ENCODE results near the gene JAG1. TPM values are rescaled to one million over a fixed set of nuclear protein-coding genes. Genes with fewer than 3 reads are reported as not detected.

The JAG1 gene
- total RNA-seq, 2 donors from 2014 or later, result 41.2 to 55.7 TPM

GRCh38 chr20:10662661-10663458 lies 10.9 kb downstream of the JAG1 start:
- intact Hi-C loops (cut with DNase I), result loop anchor here (10.0 kb wide), 1 partner anchor 612 kb away; no protein-coding TSS in a partner anchor
- TF ChIP-seq POLR2A (IDR thresholded peaks at IDR 0.05), result no peak
- TF ChIP-seq, protein P1, sequence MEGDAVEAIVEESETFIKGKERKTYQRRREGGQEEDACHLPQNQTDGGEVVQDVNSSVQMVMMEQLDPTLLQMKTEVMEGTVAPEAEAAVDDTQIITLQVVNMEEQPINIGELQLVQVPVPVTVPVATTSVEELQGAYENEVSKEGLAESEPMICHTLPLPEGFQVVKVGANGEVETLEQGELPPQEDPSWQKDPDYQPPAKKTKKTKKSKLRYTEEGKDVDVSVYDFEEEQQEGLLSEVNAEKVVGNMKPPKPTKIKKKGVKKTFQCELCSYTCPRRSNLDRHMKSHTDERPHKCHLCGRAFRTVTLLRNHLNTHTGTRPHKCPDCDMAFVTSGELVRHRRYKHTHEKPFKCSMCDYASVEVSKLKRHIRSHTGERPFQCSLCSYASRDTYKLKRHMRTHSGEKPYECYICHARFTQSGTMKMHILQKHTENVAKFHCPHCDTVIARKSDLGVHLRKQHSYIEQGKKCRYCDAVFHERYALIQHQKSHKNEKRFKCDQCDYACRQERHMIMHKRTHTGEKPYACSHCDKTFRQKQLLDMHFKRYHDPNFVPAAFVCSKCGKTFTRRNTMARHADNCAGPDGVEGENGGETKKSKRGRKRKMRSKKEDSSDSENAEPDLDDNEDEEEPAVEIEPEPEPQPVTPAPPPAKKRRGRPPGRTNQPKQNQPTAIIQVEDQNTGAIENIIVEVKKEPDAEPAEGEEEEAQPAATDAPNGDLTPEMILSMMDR (IDR thresholded peaks at IDR 0.05), result no peak
- 78 to 85% methylated on average over 10 of the region's 10 CpGs for WGBS, 2 donors
- no peak for ATAC-seq
- Histone ChIP-seq H3K27ac (peak overlapping the region in 3 of 4 donors; percentile 36 to 73 (median 73)), H3K27me3 (no peaks in the 10 kb centered on the region), H3K9me3 (no peaks in the 10 kb centered on the region), H3K36me3 (replicated peaks in 1 of 2; ENCODE audit: insufficient read depth in 1 of 2, low read depth in 2 of 2) (no peaks in the 10 kb centered on the region), H3K4me3 (no peak overlapping the region), H3K4me1 (peaks cover 95% of the 10 kb centered on the region)
- no peak for DNase-seq

GRCh38 chr20:10662151-10662550 lies 11.6 kb downstream of the JAG1 start:
- no peak for ATAC-seq
- H3K4me3 ChIP-seq, result no peak overlapping the region
- H3K27ac ChIP-seq, result peak overlapping the region in 3 of 4 donors; percentile 9 to 36 (median 31)
- no peak for TF ChIP-seq POLR2A (IDR thresholded peaks at IDR 0.05)
- TF ChIP-seq, protein P1 (IDR thresholded peaks at IDR 0.05), result no peak
- no peak for DNase-seq
- no peaks in the 10 kb centered on the region for H3K9me3 ChIP-seq
- no peaks in the 10 kb centered on the region for H3K36me3 ChIP-seq (replicated peaks in 1 of 2; ENCODE audit: insufficient read depth in 1 of 2, low read depth in 2 of 2)
- WGBS, 2 donors, result 70 to 78% methylated on average over 5 of the region's 5 CpGs
- intact Hi-C loops (cut with DNase I), result loop anchor here (10.0 kb wide), 1 partner anchor 613 kb away; no protein-coding TSS in a partner anchor
- H3K4me1 ChIP-seq, result peaks cover 95% of the 10 kb centered on the region
- H3K27me3 ChIP-seq, result no peaks in the 10 kb centered on the region

DNA sequence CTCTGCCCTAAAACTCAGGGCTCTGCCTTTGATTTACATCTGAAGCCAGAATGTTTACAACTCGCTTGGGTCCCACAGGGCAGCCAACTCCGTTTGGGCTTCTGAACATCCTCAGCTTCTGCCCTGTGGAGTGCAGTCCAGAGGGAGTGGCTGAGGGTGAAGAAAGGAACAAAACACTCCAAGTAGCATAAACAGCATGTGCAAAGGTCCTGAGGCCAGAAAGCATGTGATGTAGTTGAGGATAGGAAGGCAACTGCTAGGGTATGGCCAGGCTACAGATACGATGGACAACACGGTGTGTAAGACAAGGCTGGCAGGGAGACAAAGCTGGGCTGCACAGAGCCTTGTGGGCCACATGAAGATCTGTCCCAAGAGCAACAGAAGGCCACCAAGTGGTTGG lies 12.5 kb downstream of the JAG1 start:
- H3K4me3 ChIP-seq, result no peak overlapping the region
- intact Hi-C loops (cut with DNase I), result loop anchor here (10.0 kb wide), 1 partner anchor 614 kb away; no protein-coding TSS in a partner anchor
- 90 to 93% methylated on average over 4 of the region's 4 CpGs for WGBS, 2 donors
- no peak for TF ChIP-seq POLR2A (IDR thresholded peaks at IDR 0.05)
- TF ChIP-seq, protein P1 (IDR thresholded peaks at IDR 0.05), result no peak
- DNase-seq, result no peak
- H3K27ac ChIP-seq, result peak overlapping the region in 3 of 4 donors; percentile 35 to 73 (median 37)
- ATAC-seq, result no peak
- H3K4me1 ChIP-seq, result peaks cover 95% of the 10 kb centered on the region
- H3K27me3 ChIP-seq, result no peaks in the 10 kb centered on the region
- no peaks in the 10 kb centered on the region for H3K9me3 ChIP-seq
- no peaks in the 10 kb centered on the region for H3K36me3 ChIP-seq (replicated peaks in 1 of 2; ENCODE audit: insufficient read depth in 1 of 2, low read depth in 2 of 2)

DNA sequence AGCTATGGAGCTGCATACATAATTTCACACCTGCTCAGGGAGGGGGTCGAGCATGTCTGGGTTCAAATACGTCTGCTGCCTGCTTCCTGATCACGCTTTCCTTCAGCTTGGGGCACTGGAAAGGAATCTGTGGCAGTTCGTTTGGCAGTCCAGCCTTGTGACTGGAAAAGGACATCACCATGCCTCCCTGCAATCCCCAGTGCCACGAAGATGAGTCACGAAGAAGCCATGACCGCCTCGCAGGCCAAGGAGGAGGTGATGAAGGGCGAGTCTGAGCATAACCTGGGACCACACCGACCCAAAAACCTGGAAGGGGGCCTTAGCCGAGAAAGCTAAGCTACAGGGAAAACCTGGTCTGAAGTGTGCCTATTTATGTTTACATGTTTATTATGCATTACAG lies 13.1 kb downstream of the JAG1 start:
- H3K4me1 ChIP-seq, result peaks cover 95% of the 10 kb centered on the region
- no peak for DNase-seq
- no peak for TF ChIP-seq POLR2A (IDR thresholded peaks at IDR 0.05)
- TF ChIP-seq, protein P1 (IDR thresholded peaks at IDR 0.05), result no peak
- no peaks in the 10 kb centered on the region for H3K27me3 ChIP-seq
- WGBS, 2 donors, result 79 to 84% methylated on average over 10 to 11 of the region's 11 CpGs
- no peak overlapping the region for H3K4me3 ChIP-seq
- intact Hi-C loops (cut with DNase I), result loop anchor here (10.0 kb wide), 1 partner anchor 614 kb away; no protein-coding TSS in a partner anchor
- no peak for ATAC-seq
- peak overlapping the region in 3 of 4 donors; percentile 35 to 73 (median 63) for H3K27ac ChIP-seq
- peaks cover 0 to 3% of the 10 kb centered on the region in 2 donors for H3K36me3 ChIP-seq (replicated peaks in 1 of 2; ENCODE audit: insufficient read depth in 1 of 2, low read depth in 2 of 2)
- H3K9me3 ChIP-seq, result no peaks in the 10 kb centered on the region
